Activated naive CD8-positive, alpha-beta T cell treated with anti-CD3 and anti-CD28 coated beads, Interleukin-2, amount 10 ng/mL, durations not matched to agents 7 days and 5 days (primary cell): ENCODE measurements around the gene PPP1R27. TPM values are rescaled to one million over a fixed set of nuclear protein-coding genes. Genes with fewer than 3 reads are reported as not detected.
A peak's percentile ranks its signal among the peaks of the same experiment; 100 is the strongest.

Source experiments
- ATAC-seq: fragments of 150-1000 bp; cut with Tn5 transposase; one replicate; pipeline ENCODE4 v1.10.0; 2021; ENCODE audit warnings: low read depth, moderate library complexity
- POLR2A ChIA-PET: fragments of 350-600 bp; sonication (Branson Sonifier 250); formaldehyde crosslinking; loops from one replicate; lab custom pipeline; 2021; ENCODE audit warnings: antibody characterized with exemption; lab: Charles Lee
- DNase-seq: peaks from one replicate; pipeline ENCODE4 v3.0.0; 2021
- H3K27ac Mint-ChIP-seq: one replicate; pipeline ENCODE4 v1.8.0; 2022; ENCODE audit warnings: mild to moderate bottlenecking, mixed read lengths
- H3K27me3 Mint-ChIP-seq: one replicate; pipeline ENCODE4 v1.8.0; 2022; ENCODE audit warnings: mild to moderate bottlenecking, moderate library complexity, mixed read lengths
- H3K36me3 Mint-ChIP-seq: one replicate; pipeline ENCODE4 v1.8.0; 2021; ENCODE audit warnings: mild to moderate bottlenecking, mixed read lengths
- H3K4me1 Mint-ChIP-seq: one replicate; pipeline ENCODE4 v1.8.0; 2021; ENCODE audit warnings: mixed read lengths
- H3K4me3 Mint-ChIP-seq: one replicate; pipeline ENCODE4 v1.8.0; 2022; ENCODE audit warnings: mild to moderate bottlenecking, moderate library complexity, mixed read lengths
- H3K9me3 Mint-ChIP-seq: one replicate; pipeline ENCODE4 v1.8.0; 2021; ENCODE audit warnings: mixed read lengths
- total RNA-seq, 2 experiments: library from RNA; stranded (reverse); gene quantifications; one replicate each; pipeline ENCODE4 v1.2.3, GENCODE V29; 2021

The PPP1R27 gene
- total RNA-seq = not detected

- ATAC-seq = no peak
- Mint-ChIP-seq H3K4me1 (peaks cover 18% of the 10 kb centered on the region), H3K9me3 (no peaks in the 10 kb centered on the region), H3K4me3 (peak within 1 kb of the TSS; percentile 77), H3K36me3 (peaks cover 2% of the 10 kb centered on the region), H3K27me3 (no peaks in the 10 kb centered on the region), H3K27ac (peak within 1 kb of the TSS; percentile 81)
- no peak for DNase-seq
- POLR2A ChIA-PET = interaction anchor here (1.0 to 2.1 kb wide), 2 partner anchors 36 to 78 kb away, joined by 3 to 7 read pairs; partner anchors contain the start of gene ARHGDIA
These were observed at the start of gene PPP1R27 for GRCh38 chr17:81834831-81835267. PPP1R27 (minus strand) TSS chr17:81835050; CDS start chr17:81834953, 97 bp downstream.

DNA sequence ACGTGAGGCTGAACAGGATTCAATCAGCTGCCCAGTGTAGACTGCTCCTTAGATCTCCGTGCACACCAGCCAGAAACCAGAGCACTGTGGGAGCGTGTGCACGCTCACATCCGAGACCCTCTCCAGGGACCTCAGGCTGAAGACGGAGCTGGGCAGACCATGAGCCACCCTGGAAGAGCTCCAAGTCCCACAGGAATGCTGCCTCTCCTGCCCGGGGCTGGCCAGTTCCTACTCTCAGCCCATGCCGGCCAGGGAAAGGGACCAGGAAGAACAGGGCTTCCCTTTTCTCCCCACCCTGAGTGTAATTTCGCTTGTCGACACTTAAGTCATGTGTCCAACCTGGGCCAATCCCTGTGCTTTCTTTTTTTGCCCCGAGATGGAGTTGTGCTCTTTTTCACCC is 49.7 kb upstream of the PPP1R27 start:
- H3K36me3 Mint-ChIP-seq = peaks cover 40% of the 10 kb centered on the region
- ATAC-seq = peak; percentile 23
- peaks cover 13% of the 10 kb centered on the region for H3K4me1 Mint-ChIP-seq
- no peak for DNase-seq
- no peaks in the 10 kb centered on the region for H3K27me3 Mint-ChIP-seq
- POLR2A ChIA-PET = interaction anchor here (0.7 to 1.0 kb wide), 2 partner anchors 31 to 33 kb away, joined by 3 read pairs; no protein-coding TSS in a partner anchor
- H3K4me3 Mint-ChIP-seq = no peak overlapping the region
- H3K9me3 Mint-ChIP-seq = no peaks in the 10 kb centered on the region
- no peak overlapping the region for H3K27ac Mint-ChIP-seq

GRCh38 chr17:81879121-81879520 is 44.3 kb upstream of the PPP1R27 start:
- POLR2A ChIA-PET = interaction anchor here (1.6 kb wide), 1 partner anchor 13 kb away, joined by 5 read pairs; no protein-coding TSS in a partner anchor
- Mint-ChIP-seq H3K27ac (no peak overlapping the region), H3K9me3 (no peaks in the 10 kb centered on the region), H3K4me3 (no peak overlapping the region), H3K36me3 (peaks cover 27% of the 10 kb centered on the region), H3K27me3 (no peaks in the 10 kb centered on the region), H3K4me1 (peaks cover 2% of the 10 kb centered on the region)
- DNase-seq = no peak
- no peak for ATAC-seq

DNA sequence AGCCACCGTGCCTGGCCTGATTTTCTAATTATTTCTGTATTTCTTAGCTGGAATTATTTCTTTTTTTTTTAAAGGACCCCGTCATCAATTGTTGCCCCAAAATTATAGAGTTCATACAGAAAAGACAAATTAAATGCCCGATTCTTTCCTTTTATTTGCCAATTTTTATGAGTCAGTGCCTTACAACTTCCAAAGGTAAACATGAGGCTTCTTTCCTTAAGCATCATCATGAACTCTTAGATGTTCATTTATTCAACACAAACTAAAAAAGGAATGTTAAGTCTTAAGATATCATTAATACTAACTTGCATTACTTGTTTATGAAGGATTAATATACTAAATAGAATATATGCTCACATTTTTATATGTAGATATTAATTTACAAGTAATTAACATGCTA is 43.4 kb upstream of the PPP1R27 start:
- no peak overlapping the region for H3K27ac Mint-ChIP-seq
- no peak for ATAC-seq
- H3K36me3 Mint-ChIP-seq = peaks cover 27% of the 10 kb centered on the region
- peaks cover 3% of the 10 kb centered on the region for H3K4me1 Mint-ChIP-seq
- DNase-seq = no peak
- no peak overlapping the region for H3K4me3 Mint-ChIP-seq
- POLR2A ChIA-PET = no interaction called here
- H3K9me3 Mint-ChIP-seq = no peaks in the 10 kb centered on the region
- H3K27me3 Mint-ChIP-seq = no peaks in the 10 kb centered on the region

GRCh38 chr17:81877569-81877968 is 42.7 kb upstream of the PPP1R27 start:
- Mint-ChIP-seq H3K36me3 (peaks cover 27% of the 10 kb centered on the region), H3K4me3 (no peak overlapping the region), H3K9me3 (no peaks in the 10 kb centered on the region), H3K27ac (no peak overlapping the region), H3K27me3 (no peaks in the 10 kb centered on the region), H3K4me1 (peaks cover 9% of the 10 kb centered on the region)
- POLR2A ChIA-PET = interaction anchor here (0.6 to 0.8 kb wide), 3 partner anchors 10 to 49 kb away, joined by 5 to 6 read pairs (median 5); no protein-coding TSS in a partner anchor
- DNase-seq (no peak), ATAC-seq (no peak)

DNA sequence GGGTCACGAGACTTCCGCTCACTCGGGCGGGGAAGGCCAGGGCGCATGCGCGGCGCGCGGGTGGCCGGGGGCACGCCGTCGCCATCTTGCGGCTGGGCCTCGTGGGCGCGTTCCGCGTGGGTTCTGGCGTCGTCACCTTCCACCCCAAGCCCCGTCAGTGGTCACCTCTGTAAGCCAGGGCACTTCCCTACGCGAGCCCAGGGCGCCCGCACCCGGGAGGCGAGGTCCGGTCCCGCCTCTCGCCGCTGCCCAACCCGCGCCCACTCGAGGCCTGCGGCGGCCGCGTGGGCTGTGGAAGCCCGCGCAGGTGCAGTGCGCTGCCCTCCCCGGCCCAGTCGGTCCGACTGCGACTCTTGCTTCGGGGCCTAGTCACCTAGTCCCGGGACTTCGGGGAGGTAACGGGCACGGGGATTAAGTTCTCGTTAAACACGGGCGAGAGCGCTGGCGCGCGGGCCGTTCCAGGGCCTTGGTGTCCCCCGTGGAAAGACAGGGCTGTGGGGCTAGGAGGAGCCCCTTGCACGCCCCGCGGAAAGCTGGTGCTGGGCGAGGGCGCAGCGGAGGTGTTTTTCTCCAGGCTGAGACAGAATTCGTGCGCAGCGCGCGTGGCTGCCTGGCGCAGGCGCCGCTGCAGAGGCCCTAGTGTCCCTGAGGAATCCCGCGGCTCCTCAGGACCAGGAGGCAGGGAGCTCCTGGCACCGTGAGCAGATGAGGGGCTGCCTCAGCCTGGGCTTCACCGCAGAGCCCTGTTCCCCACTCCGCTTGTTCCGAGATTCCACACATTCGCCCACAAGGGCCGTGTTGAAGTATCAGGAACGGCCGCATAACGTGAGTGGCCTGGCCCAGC is 36.8 kb upstream of the PPP1R27 start:
- POLR2A ChIA-PET = interaction anchor here (0.6 to 3.5 kb wide), 18 partner anchors 8 to 1607 kb away, joined by 3 to 29 read pairs (median 6); partner anchors contain the start of genes ALYREF, ANAPC11, MAFG and MCRIP1
- Mint-ChIP-seq H3K36me3 (peaks cover 8% of the 10 kb centered on the region), H3K9me3 (no peaks in the 10 kb centered on the region), H3K4me3 (peak overlapping the region; percentile 88), H3K27ac (peak overlapping the region; percentile 97), H3K27me3 (no peaks in the 10 kb centered on the region), H3K4me1 (peaks cover 20% of the 10 kb centered on the region)
- ATAC-seq = peak; percentile 17
- peak; percentile 99 for DNase-seq

DNA sequence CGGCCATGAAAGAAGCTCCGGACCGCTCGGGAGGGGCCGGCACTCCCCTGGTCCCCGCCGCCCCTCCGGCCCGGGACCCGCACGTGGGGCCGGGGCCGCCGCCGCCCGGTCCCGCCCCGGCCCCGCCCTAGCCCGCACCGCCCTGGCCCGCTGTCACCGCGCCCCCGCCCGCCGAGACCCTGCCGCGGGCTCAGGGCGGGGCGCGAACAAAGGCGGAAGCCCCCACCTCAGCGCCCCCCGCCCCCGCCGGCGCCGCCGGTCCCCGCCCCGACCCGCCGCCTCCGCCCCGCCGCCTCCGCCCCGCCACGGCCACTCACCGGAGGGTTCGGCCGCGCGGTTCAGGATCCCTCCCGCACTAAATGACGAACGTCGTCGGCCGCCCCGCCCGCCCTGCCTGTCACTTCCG is 36.1 kb upstream of the PPP1R27 start, which contains the start of gene ARHGDIA:
Gene ARHGDIA, minus strand, starts transcription at position 357 of the 406 bp plus-strand sequence. CDS start 1,407 bp downstream, outside the sequence.
- Mint-ChIP-seq H3K27ac (peak within 1 kb of the TSS; percentile 97), H3K36me3 (peaks cover 8% of the 10 kb centered on the region), H3K27me3 (no peaks in the 10 kb centered on the region), H3K9me3 (no peaks in the 10 kb centered on the region), H3K4me3 (peak within 1 kb of the TSS; percentile 90), H3K4me1 (peaks cover 20% of the 10 kb centered on the region)
- POLR2A ChIA-PET = interaction anchor here (1.0 to 3.5 kb wide), 12 partner anchors 9 to 360 kb away, joined by 3 to 29 read pairs (median 7); partner anchors contain the start of genes ALYREF, ANAPC11, ARL16 and HGS
- peak; percentile 55 for ATAC-seq
- no peak for DNase-seq

DNA sequence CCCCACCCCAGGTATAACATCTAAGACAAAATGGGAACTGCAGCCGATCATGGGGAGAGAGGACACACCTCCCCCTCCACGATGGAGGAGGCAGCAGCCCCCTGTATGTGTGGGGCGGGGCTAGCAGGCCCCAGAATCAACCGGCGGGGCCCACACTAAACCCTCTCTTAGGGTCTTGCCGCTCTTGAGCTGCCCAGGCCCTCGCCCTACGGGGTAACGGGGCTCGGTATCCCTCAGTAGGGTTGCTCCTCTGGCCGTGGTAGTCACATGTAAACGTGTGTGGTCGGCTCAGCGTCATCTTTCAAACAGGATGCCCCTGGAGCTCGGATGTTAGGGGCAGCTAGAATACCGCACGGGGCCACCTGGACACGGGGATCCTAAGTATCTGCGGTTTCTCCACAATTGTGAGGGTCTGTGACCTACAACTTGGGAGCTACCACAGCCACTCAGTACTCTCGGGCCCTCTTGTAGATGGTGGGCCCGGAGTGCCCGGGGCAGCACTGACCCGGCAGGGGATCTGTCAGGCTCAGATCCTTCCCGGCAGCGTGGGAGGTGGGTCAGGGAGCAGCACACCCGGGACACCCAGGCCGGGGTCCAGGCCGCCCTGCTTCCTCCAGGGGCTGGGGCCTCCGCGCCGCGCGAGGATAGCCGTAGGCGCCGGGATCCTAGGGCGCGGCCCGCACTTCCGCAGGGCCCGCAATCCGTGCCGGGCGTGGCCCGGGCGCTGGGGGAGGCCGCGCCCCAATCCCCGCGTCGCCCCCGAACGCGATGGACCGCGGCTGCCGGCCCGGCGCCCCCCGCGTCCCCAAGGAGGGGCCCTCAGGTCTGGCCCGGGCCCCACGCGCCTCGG is 35.5 kb upstream of the PPP1R27 start:
- peaks cover 11% of the 10 kb centered on the region for H3K36me3 Mint-ChIP-seq
- DNase-seq (peak; percentile 76), ATAC-seq (peak; percentile 46)
- POLR2A ChIA-PET = interaction anchor here (0.6 to 3.5 kb wide), 13 partner anchors 9 to 359 kb away, joined by 3 to 29 read pairs (median 5); partner anchors contain the start of genes ALYREF, ANAPC11, ARL16 and HGS
- no peaks in the 10 kb centered on the region for H3K27me3 Mint-ChIP-seq
- no peaks in the 10 kb centered on the region for H3K9me3 Mint-ChIP-seq
- H3K27ac Mint-ChIP-seq = peak overlapping the region; percentile 91
- H3K4me3 Mint-ChIP-seq = peak overlapping the region; percentile 90
- H3K4me1 Mint-ChIP-seq = peaks cover 20% of the 10 kb centered on the region

DNA sequence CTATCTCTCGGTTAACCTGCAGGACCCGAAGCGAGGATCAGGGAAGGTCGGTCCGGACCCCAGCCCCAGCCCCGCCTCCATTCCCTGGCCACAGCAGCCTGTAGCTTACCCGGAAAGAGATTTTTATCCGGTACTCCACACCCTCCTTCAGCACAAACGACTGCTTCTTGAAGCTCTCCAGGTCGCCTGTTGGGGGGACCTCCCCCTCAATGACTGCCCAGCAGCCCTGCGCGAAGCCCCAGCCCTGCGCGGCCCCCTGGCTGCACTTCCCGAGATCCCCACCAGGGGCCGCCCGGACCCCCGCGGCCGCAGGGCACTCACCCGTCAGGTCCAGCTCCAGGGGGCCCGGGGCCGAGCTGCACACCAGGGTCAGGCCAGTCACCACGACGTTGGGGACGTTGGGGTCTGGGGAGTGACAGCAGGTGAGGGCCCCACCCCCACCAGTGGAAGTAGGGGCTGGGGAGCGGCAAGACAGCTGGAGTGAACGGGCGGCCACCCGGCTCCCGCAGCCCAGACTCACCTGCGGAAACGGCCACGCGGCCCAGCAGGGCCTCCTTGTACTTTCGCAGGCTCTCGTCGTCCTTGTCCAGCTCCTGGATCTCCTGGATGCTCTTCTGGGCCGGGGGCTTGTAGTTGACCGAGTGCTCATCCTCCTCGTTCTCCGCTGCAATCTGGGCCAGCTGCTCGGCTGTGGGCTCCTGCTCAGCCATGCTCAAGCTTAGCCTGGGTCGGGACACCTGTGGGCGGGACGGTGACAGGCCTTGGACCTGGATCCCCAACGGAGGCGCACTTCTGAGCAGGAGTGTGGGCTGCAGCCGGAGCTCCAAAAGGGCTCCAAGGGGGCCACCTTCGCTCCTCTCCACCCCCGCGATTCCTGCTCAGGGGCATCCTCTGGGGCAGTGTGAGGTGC is 34.6 kb upstream of the PPP1R27 start:
- Mint-ChIP-seq H3K27me3 (no peaks in the 10 kb centered on the region), H3K36me3 (peaks cover 11% of the 10 kb centered on the region), H3K4me3 (peak overlapping the region; percentile 90), H3K27ac (peak overlapping the region; percentile 91), H3K9me3 (no peaks in the 10 kb centered on the region), H3K4me1 (peaks cover 20% of the 10 kb centered on the region)
- ATAC-seq (no peak), DNase-seq (peak; percentile 74)
- POLR2A ChIA-PET = interaction anchor here (0.6 to 3.5 kb wide), 16 partner anchors 8 to 358 kb away, joined by 3 to 29 read pairs (median 5); partner anchors contain the start of genes ALYREF, ANAPC11, ARL16 and HGS

DNA sequence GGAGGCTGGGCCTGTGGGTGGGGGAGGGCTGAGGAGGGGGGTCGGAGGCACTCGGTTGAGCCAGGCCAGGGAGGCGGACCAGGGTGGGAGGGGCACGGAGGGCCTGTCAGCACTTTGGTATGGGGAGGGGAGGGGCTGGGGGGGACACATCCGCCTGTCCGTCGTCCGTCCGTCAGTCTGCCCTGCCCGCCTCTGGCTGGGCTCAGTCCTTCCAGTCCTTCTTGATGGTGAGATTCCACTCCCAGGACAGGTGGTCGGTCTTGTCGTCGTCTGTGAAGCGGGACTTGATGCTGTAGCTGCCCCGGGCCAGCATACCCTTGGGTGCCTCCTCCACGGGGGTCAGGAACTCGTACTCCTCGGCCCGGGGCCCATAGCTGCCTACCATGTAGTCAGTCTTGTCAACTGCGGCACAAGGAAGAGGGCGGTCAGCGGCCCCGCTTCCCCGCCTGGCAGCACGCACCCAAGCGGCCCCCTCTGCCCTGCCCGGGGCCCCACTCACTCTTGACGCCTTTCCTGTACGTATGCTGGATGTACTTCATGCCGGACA is 33.9 kb upstream of the PPP1R27 start:
- H3K4me1 Mint-ChIP-seq = peaks cover 22% of the 10 kb centered on the region
- H3K9me3 Mint-ChIP-seq = no peaks in the 10 kb centered on the region
- POLR2A ChIA-PET = interaction anchor here (0.9 to 3.5 kb wide), 9 partner anchors 7 to 166 kb away, joined by 3 to 29 read pairs (median 10); partner anchors contain the start of genes ALYREF, ANAPC11, MCRIP1 and MRPL12
- no peak for ATAC-seq
- peak overlapping the region; percentile 91 for H3K27ac Mint-ChIP-seq
- peak overlapping the region; percentile 90 for H3K4me3 Mint-ChIP-seq
- no peak for DNase-seq
- H3K36me3 Mint-ChIP-seq = peaks cover 11% of the 10 kb centered on the region
- no peaks in the 10 kb centered on the region for H3K27me3 Mint-ChIP-seq

DNA sequence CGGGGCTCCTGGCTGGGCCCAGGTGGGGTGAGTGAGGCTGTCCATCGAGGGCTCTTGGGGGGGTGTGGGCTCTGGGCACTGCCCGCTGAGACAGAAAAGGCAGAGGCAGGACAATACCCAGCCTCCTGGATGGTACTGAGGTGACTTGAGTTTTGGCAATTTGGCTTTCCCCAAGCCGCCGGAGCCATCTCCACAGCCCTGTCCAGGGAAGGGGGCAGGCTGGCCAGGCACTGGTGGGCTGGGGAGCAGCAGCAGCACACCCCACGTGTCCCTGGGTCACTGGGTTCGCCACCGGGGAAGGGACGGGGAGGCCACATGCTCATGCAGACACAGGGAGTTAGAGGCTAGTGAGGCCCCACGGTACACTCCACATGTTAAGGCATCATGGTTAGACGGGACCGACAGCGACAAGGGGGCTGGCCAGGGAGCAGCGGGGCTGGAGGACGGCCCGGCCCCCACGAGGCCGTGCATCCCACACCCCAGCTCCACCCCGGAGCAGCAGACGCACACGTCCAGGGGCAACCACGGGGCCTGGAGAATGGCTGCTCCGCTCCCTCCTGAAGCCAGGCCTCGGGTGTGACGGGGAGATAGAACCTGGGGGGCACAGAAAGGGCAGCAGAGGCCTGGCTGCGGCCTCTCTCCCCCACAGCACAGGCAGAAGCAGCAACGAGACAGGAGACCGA is 33.3 kb upstream of the PPP1R27 start:
- ATAC-seq = no peak

More for the DNA sequence above, 33.3 kb upstream of the PPP1R27 start:
- Mint-ChIP-seq H3K4me1 (peaks cover 27% of the 10 kb centered on the region), H3K9me3 (no peaks in the 10 kb centered on the region), H3K27ac (peak overlapping the region; percentile 71), H3K27me3 (no peaks in the 10 kb centered on the region), H3K4me3 (peak overlapping the region; percentile 51), H3K36me3 (peaks cover 11% of the 10 kb centered on the region)
- POLR2A ChIA-PET = no interaction called here
- DNase-seq = no peak
